AG04450 (cell line): ENCODE measurements around the gene SACS. TPM values are rescaled to one million over a fixed set of nuclear protein-coding genes. Genes with fewer than 3 reads are reported as not detected.

Source experiments
- CTCF ChIA-PET: fragments of 300-600, 350-600 bp; formaldehyde crosslinking; extraction: SDS; loops from one replicate; lab custom pipeline; 2022; ENCODE audit warnings: antibody characterized with exemption, inconsistent platforms; lab: Charles Lee
- POLR2A ChIA-PET: fragments of 350-600 bp; formaldehyde crosslinking; extraction: SDS; loops from one replicate; lab custom pipeline; 2021; ENCODE audit warnings: antibody characterized with exemption, inconsistent platforms; lab: Yijun Ruan, JAX
- DNase-seq: peaks from one replicate; pipeline ENCODE4 v3.0.0-alpha.2; 2011; ENCODE audit warnings: low read depth, low spot score
- H3K27ac ChIP-seq: one replicate; pipeline ENCODE4 v1.5.1; 2012; ENCODE audit warnings: low read depth, low read length, control low read depth
- H3K27me3 ChIP-seq: one replicate; pipeline ENCODE4 v1.6.0; 2012; ENCODE audit warnings: low read length; ENCODE audit not compliant: control insufficient read depth, insufficient read depth
- H3K4me3 ChIP-seq: 2 replicates; pipeline ENCODE4 v1.5.1; 2011; ENCODE audit warnings: mild to moderate bottlenecking, low read depth, low read length, control low read depth
- H3K9me3 ChIP-seq: 2 replicates; pipeline ENCODE4 v1.5.1; 2012; ENCODE audit warnings: low read length; ENCODE audit not compliant: control insufficient read depth, insufficient read depth
- CTCF ChIP-seq: IDR thresholded peaks from 2 replicates; pipeline ENCODE4 v1.5.1; 2011; ENCODE audit warnings: low read depth, low read length, control low read depth, inconsistent platforms
- polyA plus RNA-seq: library from polyadenylated mRNA; depleted of rRNA; stranded (reverse); fragments of >200 nt; gene quantifications from 2 replicates; pipeline ENCODE4 v1.2.3, GENCODE V29; 2011

The SACS gene
- polyA plus RNA-seq, 1 experiment = 53.9 TPM

GRCh38 chr13:23372264-23372906 lies 61.1 kb downstream of the SACS start:
- Histone ChIP-seq H3K27ac (no peak overlapping the region), H3K9me3 (peaks cover 4% of the 10 kb centered on the region; the same call in 1 of the 2 replicates), H3K27me3 (no peaks in the 10 kb centered on the region), H3K4me3 (peak overlapping the region; percentile 86)
- POLR2A ChIA-PET = no interaction called here
- CTCF ChIA-PET = interaction anchor here (0.6 to 1.0 kb wide), 2 partner anchors 23 to 527 kb away, joined by 3 read pairs; no protein-coding TSS in a partner anchor
- no peak for TF ChIP-seq CTCF
- no peak for DNase-seq

- H3K9me3 ChIP-seq = no peaks in the 10 kb centered on the region
- no peak for TF ChIP-seq CTCF
- CTCF ChIA-PET = interaction anchor here (0.7 kb wide), 1 partner anchor 522 kb away, joined by 3 read pairs; no protein-coding TSS in a partner anchor
- H3K27ac ChIP-seq = no peak overlapping the region
- no peak for DNase-seq
- no peak overlapping the region for H3K4me3 ChIP-seq
- POLR2A ChIA-PET = no interaction called here
- H3K27me3 ChIP-seq = no peaks in the 10 kb centered on the region
Measured at GRCh38 chr13:23367907-23368306, 65.6 kb downstream of the SACS start.

- Histone ChIP-seq H3K27ac (no peak overlapping the region), H3K9me3 (no peaks in the 10 kb centered on the region), H3K4me3 (no peak overlapping the region), H3K27me3 (no peaks in the 10 kb centered on the region)
- TF ChIP-seq CTCF = no peak
- POLR2A ChIA-PET = interaction anchor here (0.6 kb wide), 1 partner anchor 216 kb away, joined by 9 read pairs; no protein-coding TSS in a partner anchor
- no peak for DNase-seq
- CTCF ChIA-PET = interaction anchor here (0.6 kb wide), 1 partner anchor 285 kb away, joined by 3 read pairs; no protein-coding TSS in a partner anchor
Measured at GRCh38 chr13:23365652-23366051, 67.8 kb downstream of the SACS start.

GRCh38 chr13:23359882-23360281 lies 73.6 kb downstream of the SACS start:
- CTCF ChIA-PET = no interaction called here
- POLR2A ChIA-PET = no interaction called here
- TF ChIP-seq CTCF = no peak

GRCh38 chr13:23357349-23357748 lies 76.2 kb downstream of the SACS start:
- TF ChIP-seq CTCF = no peak
- Histone ChIP-seq H3K27me3 (no peaks in the 10 kb centered on the region), H3K9me3 (no peaks in the 10 kb centered on the region), H3K27ac (no peak overlapping the region), H3K4me3 (no peak overlapping the region)
- CTCF ChIA-PET = no interaction called here
- POLR2A ChIA-PET = no interaction called here
- no peak for DNase-seq

More at GRCh38 chr13:23359882-23360281, 73.6 kb downstream of the SACS start:
- Histone ChIP-seq H3K27ac (no peak overlapping the region), H3K9me3 (no peaks in the 10 kb centered on the region), H3K4me3 (no peak overlapping the region), H3K27me3 (no peaks in the 10 kb centered on the region)
- DNase-seq = no peak
